GM19043 (cell line): ENCODE measurements around the gene GOLGA5.

Experiments used
- ATAC-seq: cut with Tn5 transposase; IDR thresholded peaks from one replicate; pipeline ENCODE4 v1.9.1; 2021; ENCODE audit warnings: low read depth; ENCODE audit not compliant: unreplicated experiment

Gene GOLGA5

GRCh38 chr14:92866901-92867865 is 73.1 kb downstream of the GOLGA5 start:
- no peak for ATAC-seq

GRCh38 chr14:92874962-92875661 is 81.0 kb downstream of the GOLGA5 start:
- no peak for ATAC-seq

- ATAC-seq: no peak
Observed at GRCh38 chr14:92877757-92878431, 83.8 kb downstream of the GOLGA5 start.

- no peak for ATAC-seq
Observed at GRCh38 chr14:92880351-92880750, 86.2 kb downstream of the GOLGA5 start.

GRCh38 chr14:92880851-92881250 is 86.7 kb downstream of the GOLGA5 start:
- ATAC-seq: no peak

- no peak for ATAC-seq
Observed at GRCh38 chr14:92883066-92883465, 89.0 kb downstream of the GOLGA5 start.

GRCh38 chr14:92884410-92884809 is 90.3 kb downstream of the GOLGA5 start:
- no peak for ATAC-seq

- ATAC-seq: no peak
Observed at GRCh38 chr14:92885279-92886061, 91.4 kb downstream of the GOLGA5 start.

- no peak for ATAC-seq
Observed at GRCh38 chr14:92886337-92886736, 92.2 kb downstream of the GOLGA5 start.

GRCh38 chr14:92887157-92887556 is 93.1 kb downstream of the GOLGA5 start:
- ATAC-seq: no peak

GRCh38 chr14:92888896-92889295 is 94.8 kb downstream of the GOLGA5 start:
- no peak for ATAC-seq
